ENCODE measurements around the gene MOB1A.
A peak's percentile ranks its signal among the peaks of the same experiment; 100 is the strongest.
"Not testable (repeated sequence)": the region's sequence is repeated elsewhere in the genome, so short reads cannot be mapped to it uniquely, and the experiment has no call there.

Gene MOB1A

DNA sequence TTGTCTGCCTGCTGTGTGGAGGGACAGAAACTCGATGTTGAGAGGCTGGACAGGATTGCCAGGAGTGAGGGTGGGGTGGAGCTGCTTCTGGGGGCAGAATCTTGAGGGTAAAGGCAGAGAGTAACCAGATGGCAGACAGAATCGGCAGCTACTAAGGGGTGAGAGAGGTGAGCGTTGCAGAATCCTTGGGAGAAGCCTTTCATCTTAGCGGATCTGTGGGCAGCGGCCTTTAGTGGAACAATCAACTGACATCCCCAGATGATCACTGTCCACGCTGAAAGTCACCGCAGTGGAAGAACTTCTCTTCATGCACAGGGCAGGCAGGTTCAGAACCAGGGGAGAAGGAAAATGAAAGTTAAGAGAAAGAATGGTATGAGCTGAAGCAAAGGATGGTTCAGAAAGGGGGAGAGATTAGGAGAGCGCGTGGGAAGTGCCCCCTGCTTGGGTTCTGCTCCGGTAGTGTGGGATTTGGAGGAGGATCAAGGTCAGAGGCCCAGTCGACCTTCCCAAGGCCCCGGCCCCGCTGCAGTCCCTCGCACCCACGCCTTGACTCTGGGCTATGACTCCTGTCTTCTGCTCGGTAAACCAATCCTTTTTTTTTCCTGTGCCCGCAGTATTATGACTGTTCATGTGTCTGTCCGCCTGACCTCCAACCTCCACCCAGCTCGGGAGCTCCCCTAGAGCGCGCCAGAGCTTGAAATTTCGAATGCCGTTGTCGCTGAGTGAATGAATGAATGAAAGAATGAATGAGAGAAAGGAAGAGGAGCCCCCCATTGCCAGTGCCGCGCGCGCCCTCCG lies 31.6 kb downstream of the MOB1A start:
- Histone ChIP-seq H3K9ac (ENCODE audit: low read depth, low read length) (peak overlapping the region; percentile 94), H3K4me1 (ENCODE audit: insufficient read depth, low read length) (peaks cover 5% of the 10 kb centered on the region), H3K9me3 (ENCODE audit: insufficient read depth, low read depth, low read length) (no peaks in the 10 kb centered on the region), H3K4me3 (ENCODE audit: low read length) (peak overlapping the region; percentile 76), H3K27me3 (ENCODE audit: insufficient read depth, low read length) (no peaks in the 10 kb centered on the region), H3K27ac (ENCODE audit: low read length) (peak overlapping the region; percentile 67), H3K36me3 (ENCODE audit: insufficient read depth, low read depth, low read length) (peaks cover 16% of the 10 kb centered on the region; the same call in 1 of the 2 replicates)

DNA sequence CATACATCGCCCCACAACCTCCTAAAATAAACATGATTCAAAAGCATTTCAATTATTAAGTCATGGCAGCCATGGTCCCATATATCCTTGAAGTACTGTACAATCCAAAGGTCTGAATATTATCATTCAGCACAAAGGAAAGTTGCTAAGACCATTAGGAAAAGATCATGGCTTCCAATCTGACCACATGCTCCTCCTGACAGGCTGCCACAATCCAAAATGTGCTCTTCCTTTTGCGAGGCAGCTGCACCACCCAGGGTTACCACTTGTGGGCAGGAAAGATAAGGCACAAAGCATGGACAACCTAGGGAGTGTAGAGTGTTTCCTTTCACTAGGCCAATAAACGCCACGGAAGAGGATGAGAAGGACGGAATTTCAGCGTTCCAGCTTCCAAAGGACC lies 36.3 kb downstream of the MOB1A start:
- no peak overlapping the region for H3K9ac ChIP-seq (ENCODE audit: low read depth, low read length)
- no peak overlapping the region for H3K27ac ChIP-seq (ENCODE audit: low read length)
- peaks cover 21% of the 10 kb centered on the region for H3K36me3 ChIP-seq (ENCODE audit: insufficient read depth, low read depth, low read length)

DNA sequence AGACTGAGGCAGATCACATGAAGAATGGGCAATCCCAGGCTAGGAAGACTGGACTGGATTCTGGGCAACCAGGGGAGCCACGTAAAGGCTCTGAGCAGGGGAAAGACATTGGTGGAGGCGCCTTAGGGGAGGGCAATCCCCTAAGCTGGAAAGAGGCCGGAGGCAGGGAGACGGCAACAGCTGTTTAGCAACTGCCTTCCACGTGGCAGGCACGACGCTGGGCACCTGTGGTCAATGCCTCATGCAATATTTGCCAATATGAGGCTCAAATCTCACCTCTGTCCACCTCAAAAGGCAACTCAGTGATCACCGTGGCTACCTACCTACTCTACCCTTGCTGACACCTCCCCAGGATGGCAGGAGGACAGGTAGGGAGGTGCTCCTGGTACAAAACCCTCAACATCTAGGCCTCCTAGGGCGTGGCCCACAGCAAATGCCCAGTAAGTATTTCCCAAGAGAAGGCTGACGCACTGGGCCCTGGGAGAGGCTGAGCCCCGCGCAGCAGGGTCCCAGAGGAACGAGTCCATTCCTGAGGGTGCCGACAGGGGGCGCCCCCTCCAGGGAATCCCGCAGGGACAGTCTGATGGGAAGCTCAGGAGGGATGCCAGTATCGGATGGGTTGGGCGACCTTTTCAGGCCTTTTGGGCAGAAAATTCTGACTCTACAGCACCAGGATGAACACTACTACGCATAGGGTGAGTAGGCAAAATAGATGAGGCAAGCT lies 39.9 kb downstream of the MOB1A start:
- Histone ChIP-seq H3K4me1 (ENCODE audit: insufficient read depth, low read length) (no peaks in the 10 kb centered on the region), H3K27me3 (ENCODE audit: insufficient read depth, low read length) (no peaks in the 10 kb centered on the region), H3K9me3 (ENCODE audit: insufficient read depth, low read depth, low read length) (no peaks in the 10 kb centered on the region), H3K9ac (ENCODE audit: low read depth, low read length) (no peak overlapping the region; the same call in 1 of the 2 replicates), H3K4me3 (ENCODE audit: low read length) (no peak overlapping the region), H3K27ac (ENCODE audit: low read length) (no peak overlapping the region), H3K36me3 (ENCODE audit: insufficient read depth, low read depth, low read length) (peaks cover 26% of the 10 kb centered on the region)

More for the DNA sequence above, 36.3 kb downstream of the MOB1A start:
- Histone ChIP-seq H3K9me3 (ENCODE audit: insufficient read depth, low read depth, low read length) (no peaks in the 10 kb centered on the region), H3K27me3 (ENCODE audit: insufficient read depth, low read length) (no peaks in the 10 kb centered on the region), H3K4me1 (ENCODE audit: insufficient read depth, low read length) (peaks cover 5% of the 10 kb centered on the region), H3K4me3 (ENCODE audit: low read length) (no peak overlapping the region)

DNA sequence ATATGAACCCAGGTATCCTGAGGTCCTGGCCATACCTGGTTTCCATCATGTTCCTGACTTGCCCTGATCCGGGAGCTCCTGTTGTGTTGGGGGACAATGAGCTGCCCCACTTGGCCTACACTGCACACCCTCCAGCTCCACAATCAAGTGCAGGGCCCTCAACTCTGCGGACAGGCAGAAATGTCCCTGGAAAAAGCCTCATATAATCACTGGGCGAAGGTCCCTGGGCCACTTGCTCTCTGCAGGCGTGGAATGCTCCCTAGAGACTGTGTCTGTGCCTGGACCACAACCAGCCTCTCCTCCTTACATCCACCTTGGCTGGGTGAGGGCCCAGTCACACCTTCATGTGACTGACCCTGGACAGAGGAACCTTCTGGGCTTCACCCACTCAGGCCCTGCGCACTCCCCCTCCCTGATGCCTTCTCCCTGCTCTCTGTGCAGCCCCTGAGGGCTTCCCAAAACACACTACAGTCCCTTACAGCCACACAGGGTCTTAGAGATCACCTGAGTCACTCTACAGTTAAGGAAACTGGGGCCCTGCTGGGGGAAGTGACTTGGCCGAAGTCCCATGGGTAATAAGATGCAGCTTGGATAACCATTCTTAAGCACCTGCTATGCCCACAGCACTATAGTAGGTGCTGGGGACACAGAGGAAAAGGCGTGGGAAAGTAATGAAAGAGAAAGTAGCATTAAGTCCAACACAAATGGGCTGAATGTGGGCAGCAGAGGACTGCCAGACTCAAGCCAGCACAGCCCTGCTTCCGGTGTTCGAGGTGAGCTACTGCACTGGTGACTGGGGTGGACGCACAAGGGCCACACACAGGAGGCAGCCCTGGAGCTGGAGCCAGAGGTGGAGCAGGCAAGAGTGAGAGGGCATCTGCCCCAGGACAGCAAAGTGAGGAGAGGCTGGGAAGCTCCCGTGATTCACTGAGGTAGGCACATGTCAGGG lies 40.8 kb downstream of the MOB1A start:
- Histone ChIP-seq H3K4me3 (ENCODE audit: low read length) (no peak overlapping the region), H3K4me1 (ENCODE audit: insufficient read depth, low read length) (no peaks in the 10 kb centered on the region), H3K36me3 (ENCODE audit: insufficient read depth, low read depth, low read length) (peaks cover 26% of the 10 kb centered on the region), H3K9me3 (ENCODE audit: insufficient read depth, low read depth, low read length) (no peaks in the 10 kb centered on the region), H3K27ac (ENCODE audit: low read length) (no peak overlapping the region), H3K27me3 (ENCODE audit: insufficient read depth, low read length) (no peaks in the 10 kb centered on the region), H3K9ac (ENCODE audit: low read depth, low read length) (no peak overlapping the region)

DNA sequence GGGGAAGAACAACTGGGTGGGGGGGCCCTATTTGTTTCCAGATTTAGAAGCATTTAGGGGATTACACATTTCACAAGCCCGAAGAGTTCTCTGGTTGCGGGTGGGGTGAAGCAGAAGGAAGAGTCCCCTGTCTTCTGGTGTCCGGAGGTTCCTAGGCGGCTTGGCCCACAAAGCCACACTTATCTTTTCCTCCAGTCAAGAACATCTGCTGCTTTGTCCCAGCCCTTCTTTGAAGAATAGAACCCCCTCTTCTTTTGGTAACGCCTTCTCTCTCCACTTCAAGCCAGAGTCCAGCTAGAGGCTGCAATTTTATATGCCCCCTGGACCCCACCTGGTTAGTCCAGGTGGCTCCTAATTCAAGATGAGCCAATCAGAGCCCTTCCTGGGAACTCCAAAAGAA lies 46.8 kb downstream of the MOB1A start:
- Histone ChIP-seq H3K36me3 (ENCODE audit: insufficient read depth, low read depth, low read length) (peaks cover 9% of the 10 kb centered on the region; the same call in 1 of the 2 replicates), H3K27me3 (ENCODE audit: insufficient read depth, low read length) (no peaks in the 10 kb centered on the region), H3K9me3 (ENCODE audit: insufficient read depth, low read depth, low read length) (no peaks in the 10 kb centered on the region), H3K27ac (ENCODE audit: low read length) (no peak overlapping the region), H3K4me3 (ENCODE audit: low read length) (no peak overlapping the region), H3K4me1 (ENCODE audit: insufficient read depth, low read length) (no peaks in the 10 kb centered on the region; the same call in 1 of the 2 replicates), H3K9ac (ENCODE audit: low read depth, low read length) (no peak overlapping the region)

DNA sequence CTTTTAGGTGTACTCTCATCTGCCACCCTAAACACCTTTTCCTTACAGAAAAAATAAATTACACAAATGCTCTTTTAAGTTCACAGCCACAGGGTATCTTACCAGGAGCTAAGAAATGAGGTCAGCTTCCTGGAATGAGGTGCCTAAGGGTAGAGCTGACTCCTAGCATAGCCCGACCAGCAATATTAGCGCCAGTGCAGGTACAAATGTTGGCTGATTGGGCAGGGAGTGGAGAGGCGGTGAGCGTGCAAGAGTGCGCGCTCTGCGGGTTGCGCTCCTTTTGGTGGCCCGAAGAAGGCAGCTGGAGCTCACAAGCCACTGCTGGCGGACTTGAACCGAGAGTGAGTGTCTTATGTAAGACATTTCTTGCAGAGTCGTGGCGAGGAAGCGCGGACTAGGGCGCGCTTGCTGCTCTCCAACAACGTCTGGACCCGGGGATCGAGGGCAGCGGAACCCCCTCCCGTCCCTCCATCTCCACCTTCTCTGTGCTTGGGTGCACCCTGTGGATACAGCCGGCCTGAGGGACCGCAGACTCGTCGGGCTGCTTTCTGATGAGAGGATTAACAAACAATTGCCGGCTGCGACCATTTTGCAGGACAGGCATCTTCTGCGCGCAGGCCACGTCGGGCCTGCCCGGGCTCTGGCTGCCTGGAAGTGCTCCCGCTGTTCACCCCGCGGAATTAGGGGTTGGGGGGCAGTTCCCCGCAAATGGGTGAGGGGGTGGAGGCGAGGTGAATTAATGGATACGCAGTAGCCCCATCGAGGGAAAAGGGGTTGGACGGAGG lies 48.3 kb downstream of the MOB1A start:
- Histone ChIP-seq H3K27me3 (ENCODE audit: insufficient read depth, low read length) (no peaks in the 10 kb centered on the region), H3K9me3 (ENCODE audit: insufficient read depth, low read depth, low read length) (no peaks in the 10 kb centered on the region), H3K9ac (ENCODE audit: low read depth, low read length) (no peak overlapping the region), H3K27ac (ENCODE audit: low read length) (no peak overlapping the region), H3K36me3 (ENCODE audit: insufficient read depth, low read depth, low read length) (peaks cover 9% of the 10 kb centered on the region; the same call in 1 of the 2 replicates), H3K4me1 (ENCODE audit: insufficient read depth, low read length) (no peaks in the 10 kb centered on the region; the same call in 1 of the 2 replicates), H3K4me3 (ENCODE audit: low read length) (no peak overlapping the region)

DNA sequence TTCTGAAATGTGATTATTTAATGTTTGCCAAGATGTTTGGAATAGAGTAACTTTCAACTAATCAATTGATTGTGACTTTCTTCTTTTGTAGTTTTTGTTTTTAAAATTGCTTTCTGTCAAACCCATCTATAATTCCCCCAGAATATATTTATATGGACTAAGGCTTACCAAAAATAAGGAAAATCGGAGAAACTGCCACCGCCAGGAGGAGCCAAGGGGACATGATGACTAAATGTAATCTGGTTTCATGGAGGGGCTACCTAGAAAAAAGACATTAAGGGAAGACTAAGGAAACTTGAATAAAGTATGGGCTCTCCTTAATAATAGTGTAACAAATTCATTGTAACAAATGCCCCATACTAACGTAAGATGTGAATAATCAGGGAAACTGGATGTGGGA lies 50.5 kb downstream of the MOB1A start:
- Histone ChIP-seq H3K27me3 (ENCODE audit: insufficient read depth, low read length) (no peaks in the 10 kb centered on the region), H3K9me3 (ENCODE audit: insufficient read depth, low read depth, low read length) (peaks cover 2% of the 10 kb centered on the region; the same call in 1 of the 2 replicates), H3K4me1 (ENCODE audit: insufficient read depth, low read length) (no peaks in the 10 kb centered on the region; the same call in 1 of the 2 replicates), H3K27ac (ENCODE audit: low read length) (no peak overlapping the region), H3K9ac (ENCODE audit: low read depth, low read length) (no peak overlapping the region), H3K4me3 (ENCODE audit: low read length) (no peak overlapping the region), H3K36me3 (ENCODE audit: insufficient read depth, low read depth, low read length) (no peaks in the 10 kb centered on the region)

DNA sequence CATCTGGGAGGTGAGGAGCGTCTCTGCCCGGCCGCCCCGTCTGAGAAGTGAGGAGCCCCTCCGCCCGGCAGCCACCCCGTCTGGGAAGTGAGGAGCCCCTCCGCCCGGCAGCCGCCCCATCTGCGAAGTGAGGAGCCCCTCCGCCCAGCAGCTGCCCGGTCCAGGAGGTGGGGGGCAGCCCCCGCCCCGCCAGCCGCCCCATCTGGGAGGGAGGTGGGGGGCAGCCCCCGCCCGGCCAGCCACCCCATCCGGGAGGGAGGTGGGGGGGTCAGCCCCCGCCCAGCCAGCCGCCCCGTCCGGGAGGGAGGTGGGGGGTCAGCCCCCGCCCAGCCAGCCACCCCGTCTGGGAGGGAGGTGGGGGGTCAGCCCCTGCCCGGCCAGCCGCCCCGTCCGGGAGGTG lies 54.7 kb downstream of the MOB1A start:
- Histone ChIP-seq H3K27me3 (ENCODE audit: insufficient read depth, low read length) (peaks cover 26% of the 10 kb centered on the region; the same call in 1 of the 2 replicates), H3K9me3 (ENCODE audit: insufficient read depth, low read depth, low read length) (peaks cover 25% of the 10 kb centered on the region)
- H3K27ac ChIP-seq (ENCODE audit: low read length); H3K4me1 ChIP-seq (ENCODE audit: insufficient read depth, low read length); H3K4me3 ChIP-seq (ENCODE audit: low read length); H3K36me3 ChIP-seq (ENCODE audit: insufficient read depth, low read depth, low read length); H3K9ac ChIP-seq (ENCODE audit: low read depth, low read length): not testable (repeated sequence)

DNA sequence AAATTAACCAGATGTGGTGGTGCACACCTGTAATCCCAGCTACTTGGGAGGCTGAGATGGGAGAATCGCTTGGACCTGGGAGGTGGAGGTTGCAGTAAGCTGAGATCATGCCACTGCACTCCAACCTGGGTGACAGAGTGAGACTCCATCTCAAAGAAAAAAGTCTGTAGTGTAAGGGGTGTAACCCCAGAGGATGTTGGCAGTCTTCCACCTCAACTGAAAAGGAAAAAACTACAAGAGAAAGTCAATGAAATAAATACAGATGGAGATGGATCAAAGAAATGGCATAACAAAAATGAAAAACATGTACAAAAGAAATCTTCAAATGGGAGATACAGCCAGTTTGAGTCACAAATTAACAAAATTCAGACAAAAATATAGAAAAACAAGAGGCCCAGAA lies 56.8 kb downstream of the MOB1A start:
- H3K36me3 ChIP-seq (ENCODE audit: insufficient read depth, low read depth, low read length); H3K27ac ChIP-seq (ENCODE audit: low read length): not testable (repeated sequence)
- peaks cover 34% of the 10 kb centered on the region for H3K27me3 ChIP-seq (ENCODE audit: insufficient read depth, low read length)

DNA sequence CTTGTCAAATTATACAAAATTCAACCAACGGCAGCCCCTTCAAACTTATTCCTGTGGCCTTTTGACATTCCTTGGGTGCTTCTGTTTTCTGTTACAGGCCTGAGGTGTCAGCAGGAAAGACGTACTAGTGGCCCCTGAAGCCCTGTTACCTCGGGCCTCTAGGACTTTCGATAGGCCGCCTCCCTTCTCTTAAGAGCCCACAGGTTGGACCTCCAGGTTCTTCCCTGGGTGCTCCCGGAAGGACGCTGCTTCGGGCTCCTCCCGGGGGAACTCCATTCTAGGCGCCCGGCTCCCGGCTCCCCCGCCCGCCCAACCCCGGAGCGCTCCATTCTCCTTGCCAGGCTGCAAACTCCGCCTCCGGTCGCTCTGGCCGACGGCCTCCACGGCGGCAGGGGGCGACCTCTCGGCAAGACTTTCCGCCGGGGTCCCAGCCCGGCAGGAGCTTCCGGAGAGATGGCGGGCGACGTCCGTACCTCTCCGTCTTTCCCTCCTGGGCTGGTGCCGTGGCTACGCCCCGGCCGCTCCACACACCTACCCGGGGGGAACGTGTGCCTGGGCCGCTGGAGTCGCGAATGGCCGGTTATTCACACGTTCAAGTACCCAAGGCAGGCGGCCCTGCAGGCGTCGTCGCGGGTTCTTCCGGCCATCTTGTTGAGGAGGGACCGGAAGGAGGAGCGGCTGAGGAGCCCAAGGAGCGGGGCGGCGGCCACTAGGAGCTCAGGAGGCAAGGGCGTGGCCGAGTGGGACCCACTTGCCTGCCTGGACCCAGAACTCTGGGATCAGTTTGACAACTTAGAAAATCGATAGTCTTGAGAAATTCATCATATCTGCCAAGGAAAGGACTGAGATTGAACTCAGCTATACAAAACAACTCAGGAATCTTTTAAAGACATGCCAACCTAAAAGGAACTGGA lies 58.5 kb downstream of the MOB1A start:
- no peak overlapping the region for H3K27ac ChIP-seq (ENCODE audit: low read length)
- H3K4me1 ChIP-seq (ENCODE audit: insufficient read depth, low read length), result no peaks in the 10 kb centered on the region

More for the DNA sequence above, 56.8 kb downstream of the MOB1A start:
- not testable (repeated sequence) for H3K4me3 ChIP-seq (ENCODE audit: low read length); H3K9ac ChIP-seq (ENCODE audit: low read depth, low read length); H3K4me1 ChIP-seq (ENCODE audit: insufficient read depth, low read length)
- H3K9me3 ChIP-seq (ENCODE audit: insufficient read depth, low read depth, low read length), result peaks cover 25% of the 10 kb centered on the region

More for the DNA sequence above, 58.5 kb downstream of the MOB1A start:
- Histone ChIP-seq H3K9me3 (ENCODE audit: insufficient read depth, low read depth, low read length) (peaks cover 25% of the 10 kb centered on the region), H3K36me3 (ENCODE audit: insufficient read depth, low read depth, low read length) (no peaks in the 10 kb centered on the region), H3K27me3 (ENCODE audit: insufficient read depth, low read length) (peaks cover 46% of the 10 kb centered on the region), H3K9ac (ENCODE audit: low read depth, low read length) (peak overlapping the region; percentile 79), H3K4me3 (ENCODE audit: low read length) (peak overlapping the region; percentile 79)
